Peyer's patch (tissue), 4 donors: Measurements from ENCODE around the gene GATAD2B. TPM values are rescaled to one million over a fixed set of nuclear protein-coding genes. Genes with fewer than 3 reads are reported as not detected.
A peak's percentile ranks its signal among the peaks of the same experiment; 100 is the strongest.

Source experiments
- DNase-seq, 3 donors: peaks; one replicate each; pipeline ENCODE4 v3.0.0-alpha.2; 2017 to 2019
- H3K27ac ChIP-seq, 4 donors: fragments of 200-600 bp; sonication (generic); one replicate each; pipeline ENCODE4 v1.5.1; 2016 to 2019
- H3K27me3 ChIP-seq, 2 donors: fragments of 200-600 bp; sonication (generic); one replicate each; pipeline ENCODE4 v1.5.1; 2019
- H3K36me3 ChIP-seq, 3 donors: fragments of 200-600 bp; sonication (generic); one replicate each; pipeline ENCODE4 v1.5.1; 2016 to 2019
- H3K4me1 ChIP-seq, 4 donors: fragments of 200-600 bp; sonication (generic); one replicate each; pipeline ENCODE4 v1.5.1; 2016 to 2019
- H3K4me3 ChIP-seq, 4 donors: fragments of 200-600 bp; sonication (generic); 1 replicate in 3 of 4; 2 replicates in 1 of 4; pipeline ENCODE4 v1.5.1; 2016 to 2019; ENCODE audit warnings: mild to moderate bottlenecking in 1 of 4
- H3K9me3 ChIP-seq, 4 donors: fragments of 200-600 bp; sonication (generic); one replicate each; pipeline ENCODE4 v1.5.1; 2016 to 2019; ENCODE audit warnings: mild to moderate bottlenecking in 1 of 4
- CTCF ChIP-seq, 6 experiments: fragments of 450-650 bp in 4 of 6; fragments of 200-600 bp in 2 of 6; sonication (generic) in 1 of 6; IDR thresholded peaks; one replicate each; pipeline ENCODE4 v1.5.1; 2017 to 2019; ENCODE audit warnings: antibody characterized with exemption in 6 of 6, mild to moderate bottlenecking in 3 of 6, moderate library complexity in 1 of 6
- POLR2A ChIP-seq, 2 donors: fragments of 450-650 bp; IDR thresholded peaks; one replicate each; pipeline ENCODE4 v1.5.1; 2017; ENCODE audit warnings: antibody characterized with exemption in 2 of 2, mild to moderate bottlenecking in 2 of 2, moderate library complexity in 2 of 2
- total RNA-seq, 4 donors: library from RNA; depleted of rRNA; stranded (reverse); fragments of >200 nt; gene quantifications; one replicate each; pipeline ENCODE4 v1.1.0, GENCODE V29; 2016

The GATAD2B gene
- total RNA-seq, 4 donors from 2014 or later = 22.3 to 65.2 (median 24.7) TPM

GRCh38 chr1:153944005-153944826 lies 21.4 kb upstream of the GATAD2B start:
- Histone ChIP-seq H3K27ac (peak overlapping the region; percentile 97 to 100 (median 99)), H3K36me3 (peaks cover 0 to 62% (median 0%) of the 10 kb centered on the region in 3 donors), H3K4me1 (peaks cover 0 to 21% (median 8%) of the 10 kb centered on the region in 4 donors), H3K4me3 (peak overlapping the region in 2 of 4 donors; percentile 89 to 99), H3K9me3 (no peaks in the 10 kb centered on the region), H3K27me3 (no peaks in the 10 kb centered on the region)
- DNase-seq = peak in 1 of 3 donors; percentile 39
- TF ChIP-seq CTCF (IDR thresholded peaks at IDR 0.05) (no peak), POLR2A (IDR thresholded peaks at IDR 0.05) (no peak)

- no peak overlapping the region for H3K27ac ChIP-seq
- peaks cover 0 to 60% (median 0%) of the 10 kb centered on the region in 3 donors for H3K36me3 ChIP-seq
- H3K27me3 ChIP-seq = no peaks in the 10 kb centered on the region
- no peak for TF ChIP-seq POLR2A (IDR thresholded peaks at IDR 0.05)
- no peak for TF ChIP-seq CTCF (IDR thresholded peaks at IDR 0.05)
- peak in 1 of 3 donors; percentile 32 for DNase-seq
- no peaks in the 10 kb centered on the region for H3K9me3 ChIP-seq
- peaks cover 0 to 21% (median 8%) of the 10 kb centered on the region in 4 donors for H3K4me1 ChIP-seq
- no peak overlapping the region for H3K4me3 ChIP-seq
Observed at GRCh38 chr1:153942766-153943549, 20.2 kb upstream of the GATAD2B start.

- Histone ChIP-seq H3K4me3 (no peak overlapping the region), H3K4me1 (peaks cover 0 to 21% (median 8%) of the 10 kb centered on the region in 4 donors), H3K27ac (no peak overlapping the region), H3K27me3 (no peaks in the 10 kb centered on the region), H3K9me3 (no peaks in the 10 kb centered on the region), H3K36me3 (peaks cover 0 to 61% (median 0%) of the 10 kb centered on the region in 3 donors)
- TF ChIP-seq POLR2A (IDR thresholded peaks at IDR 0.05) = no peak
- no peak for TF ChIP-seq CTCF (IDR thresholded peaks at IDR 0.05)
- peak in 1 of 3 donors; percentile 47 for DNase-seq
Observed at GRCh38 chr1:153941826-153942725, 19.3 kb upstream of the GATAD2B start.

- H3K27ac ChIP-seq = no peak overlapping the region
- H3K4me3 ChIP-seq = no peak overlapping the region
- H3K36me3 ChIP-seq = peaks cover 0 to 75% (median 0%) of the 10 kb centered on the region in 3 donors
- TF ChIP-seq CTCF (IDR thresholded peaks at IDR 0.05) (no peak), POLR2A (IDR thresholded peaks at IDR 0.05) (no peak)
- DNase-seq = peak in 1 of 3 donors; percentile 23
- no peaks in the 10 kb centered on the region for H3K9me3 ChIP-seq
- no peaks in the 10 kb centered on the region for H3K27me3 ChIP-seq
- peaks cover 0 to 15% (median 5%) of the 10 kb centered on the region in 4 donors for H3K4me1 ChIP-seq
Observed at GRCh38 chr1:153940756-153941155, 18.0 kb upstream of the GATAD2B start.

- TF ChIP-seq POLR2A (IDR thresholded peaks at IDR 0.05) (no peak), CTCF (IDR thresholded peaks at IDR 0.05) (no peak)
- peaks cover 0 to 87% (median 0%) of the 10 kb centered on the region in 3 donors for H3K36me3 ChIP-seq
Observed at GRCh38 chr1:153939476-153939875, 16.7 kb upstream of the GATAD2B start.

More at GRCh38 chr1:153939476-153939875, 16.7 kb upstream of the GATAD2B start:
- Histone ChIP-seq H3K9me3 (no peaks in the 10 kb centered on the region), H3K27me3 (no peaks in the 10 kb centered on the region), H3K4me3 (no peak overlapping the region), H3K4me1 (peaks cover 0 to 9% (median 4%) of the 10 kb centered on the region in 4 donors), H3K27ac (no peak overlapping the region)
- no peak for DNase-seq
